ENCODE results near the gene ACACB.

The ACACB gene

GRCh38 chr12:109174468-109174867 is 58.1 kb downstream of the ACACB start:
- no peak for DNase-seq (ENCODE audit: low spot score)

GRCh38 chr12:109178532-109178931 is 62.1 kb downstream of the ACACB start:
- no peak for DNase-seq (ENCODE audit: low spot score)

GRCh38 chr12:109179927-109180326 is 63.5 kb downstream of the ACACB start:
- DNase-seq (ENCODE audit: low spot score), result no peak

GRCh38 chr12:109182041-109182839 is 65.9 kb downstream of the ACACB start:
- no peak for DNase-seq (ENCODE audit: low spot score)

GRCh38 chr12:109185441-109185840 is 69.1 kb downstream of the ACACB start:
- DNase-seq (ENCODE audit: low spot score), result no peak

GRCh38 chr12:109186993-109187653 is 70.7 kb downstream of the ACACB start:
- no peak for DNase-seq (ENCODE audit: low spot score)

GRCh38 chr12:109188108-109188712 is 71.8 kb downstream of the ACACB start:
- DNase-seq (ENCODE audit: low spot score), result no peak

GRCh38 chr12:109189291-109189690 is 72.9 kb downstream of the ACACB start:
- DNase-seq (ENCODE audit: low spot score), result no peak

- no peak for DNase-seq (ENCODE audit: low spot score)
These were observed 75.3 kb downstream of the ACACB start for GRCh38 chr12:109191621-109192250.

- DNase-seq (ENCODE audit: low spot score), result no peak
These were observed 76.0 kb downstream of the ACACB start for GRCh38 chr12:109192358-109192757.

- DNase-seq (ENCODE audit: low spot score), result no peak
These were observed 77.5 kb downstream of the ACACB start for GRCh38 chr12:109193896-109194295.

- DNase-seq (ENCODE audit: low spot score), result no peak
These were observed 79.9 kb downstream of the ACACB start for GRCh38 chr12:109196332-109196731.

GRCh38 chr12:109197327-109197726 is 80.9 kb downstream of the ACACB start:
- no peak for DNase-seq (ENCODE audit: low spot score)

GRCh38 chr12:109199324-109199723 is 82.9 kb downstream of the ACACB start:
- DNase-seq (ENCODE audit: low spot score), result no peak

- no peak for DNase-seq (ENCODE audit: low spot score)
These were observed 84.6 kb downstream of the ACACB start for GRCh38 chr12:109200825-109201495.

GRCh38 chr12:109201496-109201885 is 85.1 kb downstream of the ACACB start:
- DNase-seq (ENCODE audit: low spot score), result no peak

- no peak for DNase-seq (ENCODE audit: low spot score)
These were observed 86.4 kb downstream of the ACACB start for GRCh38 chr12:109202770-109203169.

- no peak for DNase-seq (ENCODE audit: low spot score)
These were observed 87.1 kb downstream of the ACACB start for GRCh38 chr12:109203480-109203879.

GRCh38 chr12:109209082-109209481 is 92.7 kb downstream of the ACACB start:
- no peak for DNase-seq (ENCODE audit: low spot score)

- no peak for DNase-seq (ENCODE audit: low spot score)
These were observed 96.2 kb downstream of the ACACB start for GRCh38 chr12:109212460-109213115.

- no peak for DNase-seq (ENCODE audit: low spot score)
These were observed 97.7 kb downstream of the ACACB start for GRCh38 chr12:109214131-109214530.

GRCh38 chr12:109218996-109219395 is 102.6 kb downstream of the ACACB start:
- DNase-seq (ENCODE audit: low spot score), result no peak

All from left forelimb (tissue), 1 donor.